Fibroblast of the aortic adventitia (primary cell): ENCODE data around the gene CACNA2D2. TPM values are rescaled to one million over a fixed set of nuclear protein-coding genes. Genes with fewer than 3 reads are reported as not detected.

Experiments
- DNase-seq: peaks from one replicate; pipeline ENCODE4 v3.0.0-alpha.2; 2010; ENCODE audit warnings: low read depth
- H3K4me3 ChIP-seq: 2 replicates; pipeline ENCODE4 v1.5.1; 2011; ENCODE audit warnings: low read depth, mild to moderate bottlenecking, control low read depth, low read length, moderate library complexity
- total RNA-seq: library from RNA; depleted of rRNA; stranded (reverse); fragments of >200 nt; gene quantifications from 2 replicates; pipeline ENCODE4 v1.2.3, GENCODE V29; 2012; ENCODE audit warnings: low replicate concordance
- TF ChIP-seq, protein P1 (sequence below): IDR thresholded peaks from 2 replicates; pipeline ENCODE4 v1.5.1; 2011; ENCODE audit warnings: mild to moderate bottlenecking, low read length, control low read depth, inconsistent platforms; ENCODE audit not compliant: insufficient read depth

The CACNA2D2 gene
- total RNA-seq, 1 donor, result not detected

DNA sequence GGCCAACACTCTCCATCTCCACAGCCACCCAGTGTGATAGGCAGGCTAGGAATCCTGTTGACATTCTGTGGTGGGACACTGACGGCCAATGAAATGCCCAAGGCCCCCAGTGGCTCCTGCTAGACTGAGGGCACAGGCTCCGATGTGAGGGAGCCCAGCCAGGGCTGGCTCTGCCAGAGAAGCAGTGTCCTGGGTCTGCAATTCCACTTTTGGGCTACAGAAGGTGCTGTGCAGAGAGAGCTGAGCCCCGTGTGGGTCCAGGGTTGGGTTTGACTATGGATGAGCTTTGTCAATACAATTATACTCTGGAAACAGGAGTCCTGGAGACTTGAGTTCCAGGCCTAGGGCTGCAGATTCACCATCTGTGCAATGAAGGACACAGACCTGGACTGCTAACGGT is 88.4 kb downstream of the CACNA2D2 start:
- no peak for DNase-seq
- H3K4me3 ChIP-seq, result no peak overlapping the region
- TF ChIP-seq, protein P1, sequence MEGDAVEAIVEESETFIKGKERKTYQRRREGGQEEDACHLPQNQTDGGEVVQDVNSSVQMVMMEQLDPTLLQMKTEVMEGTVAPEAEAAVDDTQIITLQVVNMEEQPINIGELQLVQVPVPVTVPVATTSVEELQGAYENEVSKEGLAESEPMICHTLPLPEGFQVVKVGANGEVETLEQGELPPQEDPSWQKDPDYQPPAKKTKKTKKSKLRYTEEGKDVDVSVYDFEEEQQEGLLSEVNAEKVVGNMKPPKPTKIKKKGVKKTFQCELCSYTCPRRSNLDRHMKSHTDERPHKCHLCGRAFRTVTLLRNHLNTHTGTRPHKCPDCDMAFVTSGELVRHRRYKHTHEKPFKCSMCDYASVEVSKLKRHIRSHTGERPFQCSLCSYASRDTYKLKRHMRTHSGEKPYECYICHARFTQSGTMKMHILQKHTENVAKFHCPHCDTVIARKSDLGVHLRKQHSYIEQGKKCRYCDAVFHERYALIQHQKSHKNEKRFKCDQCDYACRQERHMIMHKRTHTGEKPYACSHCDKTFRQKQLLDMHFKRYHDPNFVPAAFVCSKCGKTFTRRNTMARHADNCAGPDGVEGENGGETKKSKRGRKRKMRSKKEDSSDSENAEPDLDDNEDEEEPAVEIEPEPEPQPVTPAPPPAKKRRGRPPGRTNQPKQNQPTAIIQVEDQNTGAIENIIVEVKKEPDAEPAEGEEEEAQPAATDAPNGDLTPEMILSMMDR, result no peak

DNA sequence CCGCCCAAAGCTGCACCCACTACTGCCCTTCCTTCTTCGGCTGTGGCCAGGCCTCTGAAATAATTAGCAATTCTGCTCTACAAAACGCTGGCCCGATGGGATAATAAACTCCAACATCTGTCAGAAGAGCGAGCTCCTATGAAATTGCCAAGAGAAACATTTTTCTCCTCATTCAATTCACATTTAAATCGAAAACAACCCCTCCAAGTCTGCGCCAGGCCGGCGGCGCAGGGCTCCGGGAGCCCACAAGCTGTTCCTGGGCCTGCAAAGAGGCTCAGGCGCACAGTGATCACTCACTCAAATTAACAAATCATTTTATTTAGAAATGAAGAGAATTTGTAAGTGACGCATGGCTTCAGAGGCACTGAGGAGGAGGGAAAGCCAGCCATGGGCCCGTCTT is 88.8 kb downstream of the CACNA2D2 start:
- TF ChIP-seq, protein P1, result no peak
- no peak for DNase-seq
- no peak overlapping the region for H3K4me3 ChIP-seq

DNA sequence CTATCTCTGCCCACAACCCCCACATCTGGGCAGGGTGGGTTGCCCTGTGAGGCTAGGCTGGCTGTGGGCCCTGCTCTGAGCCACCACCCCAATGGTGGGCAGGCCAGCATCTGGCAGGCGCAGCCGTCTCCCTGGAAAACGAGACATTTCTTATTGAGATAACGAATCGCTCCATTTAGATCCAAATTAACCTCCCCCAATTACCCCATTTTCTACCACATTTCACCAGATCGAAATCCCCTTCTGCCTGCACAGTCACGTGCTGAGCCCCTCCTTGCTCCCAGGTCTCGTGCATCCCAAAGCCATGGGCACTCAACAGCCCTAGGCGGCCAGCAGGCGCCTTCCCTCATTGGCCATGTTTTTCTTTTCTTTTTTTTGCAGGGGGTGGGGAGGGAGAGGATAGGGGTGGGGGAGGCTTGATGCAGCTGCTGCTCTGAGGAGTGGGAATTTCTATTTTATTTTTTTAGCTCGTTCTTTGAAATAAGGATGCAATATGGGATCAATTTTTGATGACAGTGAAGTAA is 91.1 kb downstream of the CACNA2D2 start:
- TF ChIP-seq, protein P1, result no peak
- H3K4me3 ChIP-seq, result no peak overlapping the region
- DNase-seq, result no peak

DNA sequence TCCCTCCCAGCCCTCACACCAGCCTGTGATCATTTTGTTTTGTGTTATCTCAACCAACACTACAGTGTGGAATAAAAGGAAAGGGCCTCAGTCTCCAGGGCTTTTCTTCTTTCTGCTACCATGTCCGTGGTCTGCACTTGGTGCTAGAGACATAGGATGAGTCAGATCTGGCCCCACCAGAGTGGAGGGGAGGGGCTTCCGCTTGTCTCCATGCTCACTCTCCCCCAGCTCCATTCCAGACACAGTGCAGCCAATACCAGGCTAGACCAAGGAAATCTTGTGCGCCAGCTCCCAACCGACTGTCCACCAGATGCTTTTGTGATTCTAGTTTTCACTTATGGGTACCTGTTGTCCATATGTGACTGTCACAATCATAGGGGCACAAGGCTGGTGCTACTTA is 92.2 kb downstream of the CACNA2D2 start:
- DNase-seq, result no peak
- TF ChIP-seq, protein P1, result no peak
- no peak overlapping the region for H3K4me3 ChIP-seq

DNA sequence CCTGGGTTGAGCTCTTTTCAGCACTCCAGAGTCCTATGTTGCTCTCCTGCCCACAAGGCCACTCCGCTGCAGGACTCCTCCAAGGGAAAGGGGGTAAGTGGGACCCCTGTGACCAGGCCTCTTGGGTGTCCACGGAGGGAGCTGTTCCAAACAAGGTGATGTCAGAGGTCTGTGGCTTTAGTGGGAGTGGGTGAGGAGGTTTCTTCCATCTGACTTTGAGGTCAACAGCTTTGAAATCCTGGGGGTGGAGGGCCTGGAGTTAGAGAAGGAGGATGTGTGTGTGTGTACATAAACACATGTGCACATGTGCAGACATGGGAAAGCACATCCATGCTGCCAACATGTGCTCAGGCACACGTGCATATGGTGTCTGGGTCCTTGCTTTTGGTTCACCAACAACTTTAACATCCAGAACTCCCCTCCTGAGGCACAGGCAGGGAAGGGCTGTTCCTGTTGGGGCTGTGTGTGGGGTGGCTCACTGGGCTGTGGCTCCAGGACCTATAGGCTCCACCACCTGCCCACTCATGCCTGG is 92.8 kb downstream of the CACNA2D2 start:
- TF ChIP-seq, protein P1, result no peak
- DNase-seq, result no peak
- H3K4me3 ChIP-seq, result no peak overlapping the region

DNA sequence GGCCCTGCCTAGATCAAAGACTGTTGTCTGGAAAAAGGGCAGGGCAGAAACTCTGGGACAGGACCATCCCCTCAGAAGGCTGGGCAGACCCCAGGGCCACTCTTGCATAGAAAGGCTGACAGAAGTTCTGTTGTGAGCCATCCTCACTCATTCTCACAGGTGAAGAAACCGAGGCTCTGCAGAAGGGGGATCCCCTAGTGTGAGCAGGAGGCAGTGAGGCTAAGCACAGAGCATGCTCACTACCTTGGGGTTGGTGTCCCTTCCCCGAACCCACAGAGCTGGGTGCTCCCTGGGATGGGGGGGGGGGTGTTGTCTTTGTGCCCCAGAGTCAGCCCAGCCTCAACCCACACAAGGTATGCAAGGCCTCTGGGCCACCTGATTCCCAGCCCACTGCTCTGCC is 93.2 kb downstream of the CACNA2D2 start:
- H3K4me3 ChIP-seq, result no peak overlapping the region
- DNase-seq, result no peak
- TF ChIP-seq, protein P1, result no peak

DNA sequence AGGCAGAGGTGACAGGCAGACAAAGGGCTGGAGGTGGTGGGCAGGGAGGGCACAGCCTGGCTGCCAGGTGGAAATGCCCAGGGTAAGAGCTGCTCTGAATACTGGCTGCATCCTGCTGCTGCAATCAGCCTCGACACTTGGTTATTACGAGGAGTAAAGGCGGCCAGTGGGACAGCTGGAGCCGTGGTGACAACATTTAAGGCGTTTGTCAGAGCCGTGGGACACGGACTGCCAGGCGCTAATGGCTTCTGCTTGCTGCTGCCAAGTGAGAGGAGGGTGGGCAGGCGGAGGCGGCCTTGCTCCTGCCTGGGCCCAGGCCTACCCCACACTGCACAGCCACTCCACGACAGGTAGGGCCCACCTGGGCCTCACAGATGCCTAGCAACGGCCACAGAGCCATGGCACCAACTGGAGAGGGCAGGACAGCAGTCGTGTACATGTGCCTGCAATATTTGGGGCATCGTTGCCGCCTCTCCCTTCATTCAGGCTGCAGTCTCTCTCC is 94.9 kb downstream of the CACNA2D2 start:
- DNase-seq, result no peak
- no peak overlapping the region for H3K4me3 ChIP-seq
- TF ChIP-seq, protein P1, result no peak
